Measurements from ENCODE around the gene COL26A1.
"Not testable (repeated sequence)": the region's sequence is repeated elsewhere in the genome, so short reads cannot be mapped to it uniquely, and the experiment has no call there.

DNA sequence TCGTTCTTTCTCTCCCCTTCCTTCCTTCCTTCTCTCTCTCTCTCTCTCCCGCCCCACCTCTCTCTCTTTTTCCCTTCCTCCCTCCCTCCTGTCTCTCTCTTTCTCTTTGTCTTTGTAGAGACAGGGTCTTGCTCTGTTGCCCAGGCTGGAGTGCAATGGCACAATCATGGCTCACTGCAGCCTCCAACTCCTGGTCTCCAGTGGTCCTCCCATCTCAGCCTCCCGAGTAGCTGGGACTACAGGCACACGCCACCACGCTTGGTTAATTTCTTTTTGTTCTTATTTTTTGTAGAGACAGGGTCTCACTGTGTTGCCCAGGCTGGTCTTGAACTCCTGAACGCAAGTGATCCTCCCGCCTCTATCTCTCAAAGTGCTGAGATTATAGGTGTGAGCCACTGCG lies 71.5 kb downstream of the COL26A1 start:
- not testable (repeated sequence) for TF ChIP-seq CTCF, POLR2A, POLR2AphosphoS5, EP300 (IDR thresholded peaks at IDR 0.05)
